ENCODE measurements around the gene SMG5.

SMG5 gene

GRCh38 chr1:156286061-156286460, 3.4 kb upstream of the SMG5 start:
- TF ChIP-seq MYC (IDR thresholded peaks at IDR 0.05; ENCODE audit: low read depth, low read length) (no peak), POLR2A (IDR thresholded peaks at IDR 0.05; ENCODE audit: extremely low read depth, insufficient read length) (no peak), MAX (IDR thresholded peaks at IDR 0.05; ENCODE audit: low read depth, low read length) (no peak), CTCF (IDR thresholded peaks at IDR 0.05; ENCODE audit: low read depth, low read length) (no peak)
- no peak for DNase-seq (ENCODE audit: low read depth)
- no peak overlapping the region for H3K4me3 ChIP-seq (ENCODE audit: low read depth, low read length)

- no peak overlapping the region for H3K4me3 ChIP-seq (ENCODE audit: low read depth, low read length)
- no peak for DNase-seq (ENCODE audit: low read depth)
- no peak for TF ChIP-seq CTCF (IDR thresholded peaks at IDR 0.05; ENCODE audit: low read depth, low read length)
Measured at GRCh38 chr1:156285437-156285836, 2.8 kb upstream of the SMG5 start.

- TF ChIP-seq CTCF (IDR thresholded peaks at IDR 0.05; ENCODE audit: low read depth, low read length) (no peak), POLR2A (IDR thresholded peaks at IDR 0.05; ENCODE audit: extremely low read depth, insufficient read length) (no peak), MAX (IDR thresholded peaks at IDR 0.05; ENCODE audit: low read depth, low read length) (no peak), MYC (IDR thresholded peaks at IDR 0.05; ENCODE audit: low read depth, low read length) (no peak)
- no peak overlapping the region for H3K4me3 ChIP-seq (ENCODE audit: low read depth, low read length)
- peak; percentile 49 for DNase-seq (ENCODE audit: low read depth)
Measured at GRCh38 chr1:156284757-156285156, 2.1 kb upstream of the SMG5 start.

GRCh38 chr1:156284112-156284511, 1.5 kb upstream of the SMG5 start, which contains the start of gene TMEM79:
TMEM79 (plus strand) TSS chr1:156284325; CDS start chr1:156285227, 902 bp downstream.
- TF ChIP-seq MAX (IDR thresholded peaks at IDR 0.05; ENCODE audit: low read depth, low read length) = no peak
- no peak for TF ChIP-seq POLR2A (IDR thresholded peaks at IDR 0.05; ENCODE audit: extremely low read depth, insufficient read length)
- TF ChIP-seq MYC (IDR thresholded peaks at IDR 0.05; ENCODE audit: low read depth, low read length) = no peak
- DNase-seq (ENCODE audit: low read depth) = no peak

GRCh38 chr1:156283521-156283920, 896 bp upstream of the SMG5 start:
- TF ChIP-seq POLR2A (IDR thresholded peaks at IDR 0.05; ENCODE audit: extremely low read depth, insufficient read length) (no peak), MAX (IDR thresholded peaks at IDR 0.05; ENCODE audit: low read depth, low read length) (no peak), MYC (IDR thresholded peaks at IDR 0.05; ENCODE audit: low read depth, low read length) (no peak), CTCF (IDR thresholded peaks at IDR 0.05; ENCODE audit: low read depth, low read length) (no peak)
- peak overlapping the region; percentile 91 for H3K4me3 ChIP-seq (ENCODE audit: low read depth, low read length)
- DNase-seq (ENCODE audit: low read depth) = no peak

More at GRCh38 chr1:156284112-156284511, 1.5 kb upstream of the SMG5 start, which contains the start of gene TMEM79:
- H3K4me3 ChIP-seq (ENCODE audit: low read depth, low read length) = peak within 1 kb of the TSS; percentile 91

- peak overlapping the region; percentile 100 for H3K4me3 ChIP-seq (ENCODE audit: low read depth, low read length)
- DNase-seq (ENCODE audit: low read depth) = peak; percentile 57
- TF ChIP-seq MYC (IDR thresholded peaks at IDR 0.05; ENCODE audit: low read depth, low read length) (peak; percentile 35; the same call in 1 of the 2 replicates), POLR2A (IDR thresholded peaks at IDR 0.05; ENCODE audit: extremely low read depth, insufficient read length) (no peak), MAX (IDR thresholded peaks at IDR 0.05; ENCODE audit: low read depth, low read length) (peak; percentile 24; the same call in 1 of the 2 replicates), CTCF (IDR thresholded peaks at IDR 0.05; ENCODE audit: low read depth, low read length) (no peak)
Measured at GRCh38 chr1:156281693-156282478, 739 bp downstream of the SMG5 start.

Data from NB4 (cell line).